ENCODE measurements around the gene GRM7.

The GRM7 gene

GRCh38 chr3:7382293-7383010, 521.5 kb downstream of the GRM7 start:
- DNase-seq (ENCODE audit: extremely low spot score), result no peak
- POLR2A ChIA-PET, result no interaction called here
- CTCF ChIA-PET, result interaction anchor here (1.4 kb wide), 1 partner anchor 20 kb away, joined by 3 read pairs; no protein-coding TSS in a partner anchor
- no peak for TF ChIP-seq CTCF (IDR thresholded peaks at IDR 0.05; ENCODE audit: control extremely low read depth, extremely low read depth, low read depth, missing control alignments)

- no peak for DNase-seq (ENCODE audit: extremely low spot score)
- no peak for TF ChIP-seq CTCF (IDR thresholded peaks at IDR 0.05; ENCODE audit: control extremely low read depth, extremely low read depth, low read depth, missing control alignments)
- CTCF ChIA-PET, result no interaction called here
- POLR2A ChIA-PET, result no interaction called here
These were observed 524.7 kb downstream of the GRM7 start for GRCh38 chr3:7385635-7386034.

- ChIA-PET CTCF (no interaction called here), POLR2A (no interaction called here)
- no peak for TF ChIP-seq CTCF (IDR thresholded peaks at IDR 0.05; ENCODE audit: control extremely low read depth, extremely low read depth, low read depth, missing control alignments)
- no peak for DNase-seq (ENCODE audit: extremely low spot score)
These were observed 527.1 kb downstream of the GRM7 start for GRCh38 chr3:7388026-7388425.

- TF ChIP-seq CTCF (IDR thresholded peaks at IDR 0.05; ENCODE audit: control extremely low read depth, extremely low read depth, low read depth, missing control alignments), result no peak
- CTCF ChIA-PET, result interaction anchor here (1.0 to 1.7 kb wide), 3 partner anchors 13 to 27 kb away, joined by 3 to 4 read pairs (median 3); no protein-coding TSS in a partner anchor
- DNase-seq (ENCODE audit: extremely low spot score), result no peak
- POLR2A ChIA-PET, result no interaction called here
These were observed 531.3 kb downstream of the GRM7 start for GRCh38 chr3:7392206-7392605.

GRCh38 chr3:7393944-7394605, 533.2 kb downstream of the GRM7 start:
- no peak for DNase-seq (ENCODE audit: extremely low spot score)
- TF ChIP-seq CTCF (IDR thresholded peaks at IDR 0.05; ENCODE audit: control extremely low read depth, extremely low read depth, low read depth, missing control alignments), result no peak
- ChIA-PET POLR2A (no interaction called here), CTCF (no interaction called here)

GRCh38 chr3:7396534-7396933, 535.6 kb downstream of the GRM7 start:
- CTCF ChIA-PET, result no interaction called here

More at GRCh38 chr3:7396534-7396933, 535.6 kb downstream of the GRM7 start:
- no peak for TF ChIP-seq CTCF (IDR thresholded peaks at IDR 0.05; ENCODE audit: control extremely low read depth, extremely low read depth, low read depth, missing control alignments)
- DNase-seq (ENCODE audit: extremely low spot score), result no peak
- POLR2A ChIA-PET, result no interaction called here
